ENCODE results near the gene BMF. TPM values are rescaled to one million over a fixed set of nuclear protein-coding genes. Genes with fewer than 3 reads are reported as not detected.
A peak's percentile ranks its signal among the peaks of the same experiment; 100 is the strongest.

Gene BMF
- total RNA-seq, 1 experiment from 2014 or later = 11.5 TPM

- H3K27me3 Mint-ChIP-seq (ENCODE audit: unreplicated experiment) = no peaks in the 10 kb centered on the region
- peaks cover 2% of the 10 kb centered on the region for H3K9me3 Mint-ChIP-seq (ENCODE audit: low read depth, unreplicated experiment)
- intact Hi-C loops (cut with micrococcal nuclease; ENCODE audit: unreplicated experiment) = no loop called here
- no peak for DNase-seq
- H3K4me3 Mint-ChIP-seq (ENCODE audit: low read depth, unreplicated experiment) = no peak overlapping the region
- CTCF ChIA-PET = interaction anchor here (0.7 kb wide), 1 partner anchor 187 kb away, joined by 3 read pairs; no protein-coding TSS in a partner anchor
- BruUV-seq (replicated peaks) = no TSS peak
- no peak for TF ChIP-seq CTCF (IDR thresholded peaks at IDR 0.05; ENCODE audit: unreplicated experiment)
- no peak overlapping the region for H3K27ac Mint-ChIP-seq (ENCODE audit: unreplicated experiment)
- peaks cover 5% of the 10 kb centered on the region for H3K36me3 Mint-ChIP-seq (ENCODE audit: insufficient read depth, unreplicated experiment)
- peaks cover 39% of the 10 kb centered on the region for H3K4me1 Mint-ChIP-seq (ENCODE audit: low read depth, unreplicated experiment)
Observed at GRCh38 chr15:40151991-40152390, 43.3 kb upstream of the BMF start.

- peaks cover 2% of the 10 kb centered on the region for H3K9me3 Mint-ChIP-seq (ENCODE audit: low read depth, unreplicated experiment)
- H3K27ac Mint-ChIP-seq (ENCODE audit: unreplicated experiment) = no peak overlapping the region
- intact Hi-C loops (cut with micrococcal nuclease; ENCODE audit: unreplicated experiment) = no loop called here
- CTCF ChIA-PET = no interaction called here
- H3K4me1 Mint-ChIP-seq (ENCODE audit: low read depth, unreplicated experiment) = peaks cover 43% of the 10 kb centered on the region
- DNase-seq = no peak
- H3K4me3 Mint-ChIP-seq (ENCODE audit: low read depth, unreplicated experiment) = no peak overlapping the region
- no peaks in the 10 kb centered on the region for H3K27me3 Mint-ChIP-seq (ENCODE audit: unreplicated experiment)
- no peak for TF ChIP-seq CTCF (IDR thresholded peaks at IDR 0.05; ENCODE audit: unreplicated experiment)
- H3K36me3 Mint-ChIP-seq (ENCODE audit: insufficient read depth, unreplicated experiment) = peaks cover 5% of the 10 kb centered on the region
- no TSS peak for BruUV-seq (replicated peaks)
Observed at GRCh38 chr15:40151499-40151898, 42.8 kb upstream of the BMF start.

- Mint-ChIP-seq H3K36me3 (ENCODE audit: insufficient read depth, unreplicated experiment) (peaks cover 5% of the 10 kb centered on the region), H3K27me3 (ENCODE audit: unreplicated experiment) (no peaks in the 10 kb centered on the region), H3K27ac (ENCODE audit: unreplicated experiment) (peak overlapping the region; percentile 22), H3K4me3 (ENCODE audit: low read depth, unreplicated experiment) (no peak overlapping the region), H3K4me1 (ENCODE audit: low read depth, unreplicated experiment) (peaks cover 46% of the 10 kb centered on the region), H3K9me3 (ENCODE audit: low read depth, unreplicated experiment) (peaks cover 2% of the 10 kb centered on the region)
- intact Hi-C loops (cut with micrococcal nuclease; ENCODE audit: unreplicated experiment) = no loop called here
- no TSS peak for BruUV-seq (replicated peaks)
- CTCF ChIA-PET = no interaction called here
- peak; percentile 77 for DNase-seq
- TF ChIP-seq CTCF (IDR thresholded peaks at IDR 0.05; ENCODE audit: unreplicated experiment) = no peak
Observed at GRCh38 chr15:40150163-40150925, 41.7 kb upstream of the BMF start.

GRCh38 chr15:40149339-40149738 is 40.7 kb upstream of the BMF start:
- CTCF ChIA-PET = no interaction called here
- no peak for DNase-seq
- no peak for TF ChIP-seq CTCF (IDR thresholded peaks at IDR 0.05; ENCODE audit: unreplicated experiment)
- peaks cover 2% of the 10 kb centered on the region for H3K9me3 Mint-ChIP-seq (ENCODE audit: low read depth, unreplicated experiment)
- peaks cover 38% of the 10 kb centered on the region for H3K4me1 Mint-ChIP-seq (ENCODE audit: low read depth, unreplicated experiment)
- H3K27me3 Mint-ChIP-seq (ENCODE audit: unreplicated experiment) = no peaks in the 10 kb centered on the region
- no TSS peak for BruUV-seq (replicated peaks)
- no peaks in the 10 kb centered on the region for H3K36me3 Mint-ChIP-seq (ENCODE audit: insufficient read depth, unreplicated experiment)
- H3K4me3 Mint-ChIP-seq (ENCODE audit: low read depth, unreplicated experiment) = no peak overlapping the region
- H3K27ac Mint-ChIP-seq (ENCODE audit: unreplicated experiment) = no peak overlapping the region
- intact Hi-C loops (cut with micrococcal nuclease; ENCODE audit: unreplicated experiment) = no loop called here

Measured in Calu3 (cell line).